ENCODE results near the gene IQGAP2. TPM values are rescaled to one million over a fixed set of nuclear protein-coding genes. Genes with fewer than 3 reads are reported as not detected.

IQGAP2 gene
- total and polyA plus RNA-seq, 3 donors from 2014 or later, result 33.5 to 78.6 (median 60.2) TPM

DNA sequence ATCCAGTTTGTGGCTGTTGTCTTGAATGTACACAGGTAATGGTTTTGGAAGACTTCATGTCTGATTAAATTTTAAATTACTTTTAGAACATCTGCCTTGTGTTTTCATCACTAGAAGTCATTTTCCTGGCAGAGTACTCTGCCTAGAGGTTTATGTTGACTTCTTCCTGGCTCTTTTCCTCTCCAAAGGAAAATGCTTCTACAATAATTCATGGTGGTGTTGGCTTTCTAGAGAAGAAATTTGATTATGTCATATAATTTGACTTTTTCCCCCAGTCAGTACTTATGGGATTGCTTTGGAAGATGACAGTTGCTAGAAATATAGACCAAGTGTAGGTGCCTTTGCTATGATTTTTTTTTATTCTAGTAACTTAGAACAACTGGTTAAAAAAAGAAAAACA, 173.4 kb downstream of the IQGAP2 start:
- DNase-seq, result no peak
- no peaks in the 10 kb centered on the region for H3K4me1 ChIP-seq
- no peak overlapping the region for H3K4me3 ChIP-seq
- H3K27ac ChIP-seq, result no peak overlapping the region
- no peaks in the 10 kb centered on the region for H3K36me3 ChIP-seq (ENCODE audit: low read depth, missing control alignments)
- intact Hi-C loops (cut with DNase I; ENCODE audit: low total_unique reads), result no loop called here
- H3K9me3 ChIP-seq, result no peaks in the 10 kb centered on the region
- no peak for TF ChIP-seq POLR2A (IDR thresholded peaks at IDR 0.05)
- no peak for TF ChIP-seq CTCF (IDR thresholded peaks at IDR 0.05)
- no peaks in the 10 kb centered on the region for H3K27me3 ChIP-seq

- intact Hi-C loops (cut with DNase I; ENCODE audit: low total_unique reads), result no loop called here
- no peak overlapping the region for H3K27ac ChIP-seq
- no peaks in the 10 kb centered on the region for H3K27me3 ChIP-seq
- DNase-seq, result no peak
- no peaks in the 10 kb centered on the region for H3K4me1 ChIP-seq
- TF ChIP-seq POLR2A (IDR thresholded peaks at IDR 0.05), result no peak
- TF ChIP-seq CTCF (IDR thresholded peaks at IDR 0.05), result no peak
- no peak overlapping the region for H3K4me3 ChIP-seq
- H3K9me3 ChIP-seq, result no peaks in the 10 kb centered on the region
- 89 to 91% methylated on average over 4 of the region's 4 CpGs for WGBS, 2 donors
- H3K36me3 ChIP-seq (ENCODE audit: low read depth, missing control alignments), result no peaks in the 10 kb centered on the region
These were observed 173.9 kb downstream of the IQGAP2 start for GRCh38 chr5:76576996-76577395.

DNA sequence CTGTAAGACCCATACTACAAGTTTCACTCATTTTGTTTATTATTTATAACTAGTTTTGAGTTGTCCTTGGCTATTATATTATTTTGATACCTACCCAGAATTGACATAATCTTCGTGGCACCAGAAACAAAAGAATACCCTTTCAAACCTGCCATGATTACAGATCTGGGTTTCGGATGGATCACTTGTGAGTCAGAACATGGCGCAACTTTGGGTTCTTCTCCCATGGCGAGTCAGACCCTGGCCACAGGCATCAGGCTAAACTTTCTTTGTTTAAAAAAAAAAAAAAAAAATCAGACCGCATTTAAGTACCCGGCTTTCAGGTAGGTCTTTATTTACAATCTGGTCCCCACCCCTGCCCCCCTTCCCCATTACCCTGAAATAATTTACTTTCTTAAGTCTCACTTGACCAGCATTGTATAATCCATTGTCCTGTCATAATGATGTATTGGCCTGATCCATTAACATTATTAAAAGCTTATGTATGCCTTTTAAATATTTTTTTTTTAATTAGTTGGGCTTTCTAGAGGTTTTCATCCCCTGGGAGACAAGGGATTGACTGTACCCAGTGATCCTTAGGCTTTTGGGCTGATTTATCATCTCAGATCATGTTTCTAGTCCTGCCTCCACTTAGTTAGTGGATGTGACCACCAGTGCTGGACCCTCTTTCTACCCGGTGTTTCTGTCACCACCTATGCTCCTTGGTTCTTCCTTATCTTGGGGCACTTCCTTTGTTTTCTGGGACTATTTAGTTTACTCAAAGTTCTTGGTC, 176.3 kb downstream of the IQGAP2 start:
- Histone ChIP-seq H3K4me1 (no peaks in the 10 kb centered on the region), H3K4me3 (no peak overlapping the region), H3K27me3 (no peaks in the 10 kb centered on the region), H3K36me3 (ENCODE audit: low read depth, missing control alignments) (no peaks in the 10 kb centered on the region), H3K9me3 (no peaks in the 10 kb centered on the region), H3K27ac (no peak overlapping the region)
- WGBS, 2 donors, result 75 to 87% methylated on average over 7 of the region's 7 CpGs
- intact Hi-C loops (cut with DNase I; ENCODE audit: low total_unique reads), result no loop called here
- TF ChIP-seq CTCF (IDR thresholded peaks at IDR 0.05) (no peak), POLR2A (IDR thresholded peaks at IDR 0.05) (no peak)
- no peak for DNase-seq

- H3K9me3 ChIP-seq, result no peaks in the 10 kb centered on the region
- TF ChIP-seq CTCF (IDR thresholded peaks at IDR 0.05), result no peak
- TF ChIP-seq POLR2A (IDR thresholded peaks at IDR 0.05), result no peak
- WGBS, 2 donors, result 86 to 92% methylated on average over 3 of the region's 3 CpGs
- H3K27ac ChIP-seq, result no peak overlapping the region
- DNase-seq, result no peak
- no peaks in the 10 kb centered on the region for H3K36me3 ChIP-seq (ENCODE audit: low read depth, missing control alignments)
- no peaks in the 10 kb centered on the region for H3K27me3 ChIP-seq
- intact Hi-C loops (cut with DNase I; ENCODE audit: low total_unique reads), result no loop called here
- no peaks in the 10 kb centered on the region for H3K4me1 ChIP-seq
- H3K4me3 ChIP-seq, result no peak overlapping the region
These were observed 177.9 kb downstream of the IQGAP2 start for GRCh38 chr5:76580981-76581380.

All from testis (tissue), 3 donors.